HG03280 (cell line): ENCODE data around the gene SLCO2B1.

Experiments used
- ATAC-seq: cut with Tn5 transposase; IDR thresholded peaks from one replicate; pipeline ENCODE4 v1.9.1; 2021; ENCODE audit warnings: mild to moderate bottlenecking, moderate library complexity; ENCODE audit not compliant: unreplicated experiment

Gene SLCO2B1

DNA sequence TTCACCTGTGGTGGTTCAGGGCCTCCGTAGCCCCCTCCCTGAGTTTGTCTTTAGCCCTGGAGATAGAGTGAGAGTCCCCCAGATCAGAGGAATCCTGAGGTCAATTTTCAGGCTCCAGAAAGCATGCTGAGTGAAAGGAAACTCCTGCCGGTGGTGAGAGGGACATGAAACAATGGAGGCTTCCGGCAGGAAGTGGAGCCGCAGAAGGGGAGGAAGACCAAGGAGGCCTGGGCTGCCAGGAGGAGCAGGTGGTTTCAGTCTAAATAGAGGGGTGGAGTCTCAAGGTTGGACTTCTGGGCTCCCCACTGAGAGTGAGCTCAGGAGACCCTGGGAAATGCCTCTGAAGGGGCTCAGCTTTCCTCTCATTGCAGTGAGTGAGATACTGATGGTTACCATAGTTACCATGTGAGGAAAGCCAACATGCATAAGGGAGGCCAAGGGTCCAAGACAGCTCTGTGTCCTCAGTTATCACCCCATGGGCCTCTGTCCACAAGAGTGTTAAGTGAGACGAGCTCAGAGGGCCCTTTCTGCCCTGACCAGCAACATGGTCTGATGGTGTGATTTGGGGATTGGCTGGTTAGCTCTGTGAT lies 10.7 kb downstream of the SLCO2B1 start:
- ATAC-seq: no peak

DNA sequence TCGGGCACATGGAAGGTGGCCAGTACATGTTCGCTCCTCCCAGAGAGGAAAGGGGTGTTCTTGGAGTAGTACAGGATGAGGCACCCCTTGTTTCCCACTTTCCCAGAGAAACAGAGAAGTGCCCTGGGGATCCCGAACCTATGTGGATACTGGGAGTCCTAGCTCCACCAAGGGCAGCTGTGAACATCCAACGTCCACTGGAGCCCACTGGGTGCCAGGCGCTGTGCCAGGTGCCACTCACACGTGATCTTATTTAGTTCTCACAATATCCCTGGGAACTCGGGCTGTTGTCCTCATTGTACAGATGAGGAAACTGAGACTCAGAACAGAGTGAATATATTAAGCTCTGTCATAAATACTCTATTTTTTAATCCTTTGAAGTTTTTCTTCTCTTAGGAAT lies 12.0 kb downstream of the SLCO2B1 start:
- ATAC-seq: no peak

DNA sequence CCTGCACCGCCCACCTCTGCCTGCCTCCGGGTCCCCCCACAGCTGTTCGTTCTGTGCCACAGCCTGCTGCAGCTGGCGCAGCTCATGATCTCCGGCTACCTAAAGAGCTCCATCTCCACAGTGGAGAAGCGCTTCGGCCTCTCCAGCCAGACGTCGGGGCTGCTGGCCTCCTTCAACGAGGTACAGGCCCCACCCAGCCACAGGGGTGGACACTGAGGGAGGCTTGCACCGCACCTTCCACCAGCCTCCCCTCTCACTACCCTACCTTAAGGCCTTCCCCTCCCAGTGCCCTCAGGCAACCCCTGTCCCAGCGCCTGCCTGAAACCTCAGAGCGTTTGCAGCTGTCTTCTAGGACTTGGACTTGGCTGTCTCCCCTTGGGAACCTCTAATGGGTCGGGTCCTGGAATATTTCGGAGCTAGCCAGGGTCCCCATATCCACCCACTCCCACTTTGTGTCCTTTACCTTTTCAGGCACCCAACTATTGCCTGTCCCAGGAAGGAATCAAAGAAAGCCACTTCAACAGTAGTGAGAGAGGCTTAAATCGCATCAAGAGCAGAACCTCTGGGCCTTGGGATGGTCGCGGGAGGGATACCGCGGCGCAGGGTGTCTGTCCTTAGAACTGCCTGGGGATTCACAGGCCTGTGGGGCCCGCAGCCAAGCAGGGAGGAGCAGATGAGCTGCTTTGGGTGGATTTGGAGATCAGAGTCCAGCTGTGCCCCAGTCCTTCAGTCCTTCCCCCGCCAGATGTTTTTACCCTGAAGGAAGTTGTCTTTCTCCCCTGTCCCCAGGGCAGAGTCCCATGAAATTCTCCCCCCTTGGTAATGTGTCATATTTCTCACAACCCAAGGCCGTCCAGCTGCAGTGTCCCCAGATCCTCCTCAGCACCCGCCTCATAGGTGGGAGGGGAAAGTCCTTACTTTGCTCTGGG lies 13.3 kb downstream of the SLCO2B1 start:
- no peak for ATAC-seq

DNA sequence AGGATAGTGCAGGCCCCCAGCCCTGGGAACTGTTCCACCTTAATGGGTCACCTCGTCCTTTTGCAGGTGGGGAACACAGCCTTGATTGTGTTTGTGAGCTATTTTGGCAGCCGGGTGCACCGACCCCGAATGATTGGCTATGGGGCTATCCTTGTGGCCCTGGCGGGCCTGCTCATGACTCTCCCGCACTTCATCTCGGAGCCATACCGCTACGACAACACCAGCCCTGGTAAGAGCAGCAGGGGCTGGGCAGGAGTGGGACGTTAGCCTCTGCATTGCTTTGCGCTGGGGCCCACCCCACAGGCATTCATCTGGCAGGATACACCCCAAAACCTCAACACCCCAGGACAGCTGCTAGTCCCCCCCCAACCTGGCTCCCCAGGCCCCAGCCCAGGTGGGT lies 14.8 kb downstream of the SLCO2B1 start:
- ATAC-seq: no peak

DNA sequence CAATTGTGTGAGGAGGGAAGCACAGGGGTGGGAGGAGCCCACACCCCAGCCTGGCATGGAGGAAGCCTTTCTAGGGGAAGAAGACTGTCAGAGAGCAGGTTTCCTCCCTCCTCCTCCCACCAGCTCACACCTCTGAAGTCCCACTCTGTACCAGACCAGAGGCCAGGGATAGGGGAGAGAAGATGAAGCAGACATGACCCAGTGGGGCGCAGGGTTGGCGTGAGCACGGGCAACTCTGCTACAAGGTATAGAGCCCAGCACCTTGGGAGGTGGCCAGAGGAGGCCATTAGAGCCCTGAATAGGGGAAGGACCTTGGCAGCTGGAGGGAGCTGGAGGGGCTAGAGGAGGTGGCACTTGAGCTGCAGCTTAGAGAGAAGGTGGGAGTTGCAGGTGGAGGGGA lies 15.9 kb downstream of the SLCO2B1 start:
- ATAC-seq: no peak

DNA sequence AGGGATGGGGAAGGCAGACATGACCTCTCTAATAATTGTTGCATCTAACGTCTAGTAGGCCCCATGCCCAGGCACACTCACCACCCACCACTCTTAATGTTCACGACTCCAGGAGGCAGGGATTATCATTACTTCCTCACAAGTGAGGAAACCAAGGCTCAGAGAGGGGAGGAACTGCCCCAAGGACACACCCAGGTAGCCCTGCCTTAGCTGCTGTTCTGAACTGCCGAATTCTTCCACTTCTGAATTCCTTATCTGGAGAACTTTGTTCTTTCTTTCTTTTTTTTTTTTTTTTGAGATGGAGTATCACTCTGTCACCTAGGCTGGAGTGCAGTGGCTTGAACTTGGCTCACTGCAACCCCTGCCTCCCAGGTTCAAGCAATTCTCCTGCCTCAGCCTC lies 16.7 kb downstream of the SLCO2B1 start:
- no peak for ATAC-seq

DNA sequence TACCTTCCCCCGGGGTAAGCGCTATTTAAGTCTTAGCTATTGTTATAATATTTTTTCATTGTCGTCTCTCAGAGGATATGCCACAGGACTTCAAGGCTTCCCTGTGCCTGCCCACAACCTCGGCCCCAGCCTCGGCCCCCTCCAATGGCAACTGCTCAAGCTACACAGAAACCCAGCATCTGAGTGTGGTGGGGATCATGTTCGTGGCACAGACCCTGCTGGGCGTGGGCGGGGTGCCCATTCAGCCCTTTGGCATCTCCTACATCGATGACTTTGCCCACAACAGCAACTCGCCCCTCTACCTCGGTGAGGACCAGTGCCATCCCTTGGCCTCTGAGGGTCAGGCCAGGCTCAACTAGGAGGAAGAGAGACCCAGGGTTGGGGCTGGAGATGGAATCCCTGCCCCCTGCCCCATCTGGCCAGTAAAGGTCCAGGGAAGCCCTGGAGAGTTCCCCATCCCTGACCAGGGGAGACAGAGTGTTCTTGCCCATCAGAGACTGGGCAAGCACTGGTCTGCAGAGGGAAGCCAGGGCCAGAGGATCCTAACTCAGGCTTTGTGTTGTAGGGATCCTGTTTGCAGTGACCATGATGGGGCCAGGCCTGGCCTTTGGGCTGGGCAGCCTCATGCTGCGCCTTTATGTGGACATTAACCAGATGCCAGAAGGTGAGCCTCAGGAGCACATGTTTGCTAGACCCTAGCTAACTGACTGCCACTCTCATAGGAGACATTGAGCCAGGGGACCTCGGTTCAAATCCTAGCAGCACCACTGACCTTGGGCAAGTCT lies 18.4 kb downstream of the SLCO2B1 start:
- no peak for ATAC-seq

DNA sequence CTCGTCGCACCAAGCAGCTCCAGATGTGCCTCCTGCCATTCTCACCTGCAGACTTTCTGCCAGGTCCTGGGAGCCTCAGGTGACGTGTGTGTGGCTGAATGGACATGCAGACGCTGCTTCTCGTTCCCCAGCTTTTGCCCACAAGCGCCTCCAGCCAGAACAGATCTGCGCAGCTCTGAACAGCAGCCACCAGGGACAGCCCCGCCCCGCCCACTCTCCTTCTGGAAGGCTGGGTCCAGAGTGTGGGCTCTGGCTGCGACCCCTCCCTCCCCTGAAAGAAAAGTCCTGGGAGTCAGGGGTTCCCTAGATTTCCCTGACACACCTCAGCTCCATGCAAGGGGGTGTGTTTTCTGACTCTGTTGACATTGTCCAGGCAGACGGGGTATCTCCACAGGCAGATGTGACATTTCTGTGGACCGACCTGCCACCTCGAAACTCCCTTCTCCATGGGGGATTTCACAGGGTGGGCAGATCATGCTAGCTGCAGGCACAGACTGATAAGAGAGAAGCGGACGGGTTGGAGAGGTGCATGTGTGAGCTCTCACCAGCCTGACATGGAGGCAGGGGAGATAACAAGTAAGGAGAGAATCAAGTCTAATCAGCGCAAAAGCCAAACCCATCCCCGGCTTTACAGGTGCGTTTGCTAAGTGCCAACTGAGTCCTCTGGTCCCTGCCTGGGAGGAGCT lies 19.8 kb downstream of the SLCO2B1 start:
- no peak for ATAC-seq

DNA sequence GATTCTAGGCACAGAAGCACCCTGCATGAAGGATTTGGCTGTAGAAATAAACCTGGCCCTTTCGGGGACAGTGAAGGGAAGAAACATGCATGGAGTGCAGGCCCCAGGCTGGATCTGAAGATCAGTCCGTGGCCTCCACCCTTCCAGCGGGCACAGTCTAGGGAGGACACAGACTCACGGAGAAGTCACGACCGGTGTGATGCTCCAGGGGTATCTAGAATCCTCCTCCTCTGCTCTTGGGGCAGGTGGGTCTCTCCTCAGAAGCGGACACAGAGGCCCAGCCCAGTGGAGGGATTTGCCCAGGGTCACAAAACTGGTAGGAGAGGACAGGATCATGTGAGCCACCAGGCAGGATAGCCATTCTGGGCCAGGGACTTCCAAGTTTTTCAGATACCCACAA lies 22.4 kb downstream of the SLCO2B1 start:
- ATAC-seq: no peak

DNA sequence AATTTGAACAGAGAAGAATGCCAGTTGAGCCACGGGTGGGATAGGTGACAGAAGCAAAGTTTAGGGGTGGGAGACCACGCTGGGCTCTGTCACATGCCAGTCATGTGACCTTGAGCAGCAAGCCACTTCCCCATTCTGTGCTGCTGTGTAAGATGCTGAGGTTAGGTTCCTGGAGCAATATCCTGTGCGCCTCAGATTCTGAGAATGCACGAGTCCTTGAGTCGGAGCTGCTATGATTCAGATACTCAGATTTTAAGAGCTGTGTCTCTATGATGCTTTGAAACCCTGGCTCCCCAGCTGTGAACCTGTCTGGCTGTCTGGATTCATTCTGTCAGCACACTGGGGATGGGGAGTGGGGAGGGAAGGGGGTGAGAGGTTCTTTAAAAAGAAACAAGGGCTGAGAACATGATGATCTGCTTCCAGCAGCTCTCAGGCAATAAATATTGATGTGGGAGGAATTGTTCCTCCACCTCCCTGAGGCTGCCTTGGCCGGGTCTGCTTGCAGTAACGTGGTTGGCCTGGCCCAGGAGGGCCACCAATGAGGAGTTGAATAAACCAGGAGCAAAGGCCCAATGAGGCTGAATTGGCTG lies 24.0 kb downstream of the SLCO2B1 start:
- ATAC-seq: no peak

DNA sequence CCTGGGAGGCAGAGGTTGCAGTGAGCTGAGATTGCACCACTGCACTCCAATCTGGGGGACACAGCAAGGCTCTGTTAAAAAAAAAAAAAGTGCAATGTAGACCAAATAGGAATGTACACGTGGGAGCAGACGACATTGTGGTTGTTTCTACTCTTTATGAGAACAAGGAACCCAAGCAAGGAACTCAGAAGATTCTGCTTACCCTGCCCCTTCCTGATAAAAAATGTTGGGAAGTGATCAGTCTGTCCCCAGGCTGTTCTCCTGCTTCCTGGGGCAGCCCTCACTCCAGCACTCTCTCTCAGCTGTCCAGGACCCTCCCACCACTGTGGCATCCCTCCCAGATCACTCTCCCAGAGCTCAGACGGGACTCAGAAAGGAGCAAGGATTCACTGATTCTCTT lies 31.8 kb downstream of the SLCO2B1 start:
- ATAC-seq: no peak

DNA sequence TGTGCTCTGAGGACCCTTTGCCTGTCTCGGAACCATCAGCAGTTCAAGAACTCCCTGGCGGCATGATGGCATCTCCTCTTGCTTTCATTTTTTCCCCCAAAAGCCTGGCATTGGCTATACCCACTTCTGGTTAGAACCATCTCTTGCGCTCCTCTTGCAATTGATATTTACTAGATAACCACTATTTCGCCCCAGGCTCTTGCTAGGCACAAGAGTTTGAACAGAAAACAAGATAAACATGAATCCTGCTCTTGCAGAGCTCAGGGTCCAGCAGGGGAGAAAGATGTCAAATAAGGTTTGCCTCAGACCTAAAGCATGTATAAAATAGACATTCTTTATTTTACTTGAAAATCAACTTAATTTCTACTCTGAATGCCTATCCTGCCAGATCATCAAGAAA lies 33.1 kb downstream of the SLCO2B1 start:
- ATAC-seq: no peak

DNA sequence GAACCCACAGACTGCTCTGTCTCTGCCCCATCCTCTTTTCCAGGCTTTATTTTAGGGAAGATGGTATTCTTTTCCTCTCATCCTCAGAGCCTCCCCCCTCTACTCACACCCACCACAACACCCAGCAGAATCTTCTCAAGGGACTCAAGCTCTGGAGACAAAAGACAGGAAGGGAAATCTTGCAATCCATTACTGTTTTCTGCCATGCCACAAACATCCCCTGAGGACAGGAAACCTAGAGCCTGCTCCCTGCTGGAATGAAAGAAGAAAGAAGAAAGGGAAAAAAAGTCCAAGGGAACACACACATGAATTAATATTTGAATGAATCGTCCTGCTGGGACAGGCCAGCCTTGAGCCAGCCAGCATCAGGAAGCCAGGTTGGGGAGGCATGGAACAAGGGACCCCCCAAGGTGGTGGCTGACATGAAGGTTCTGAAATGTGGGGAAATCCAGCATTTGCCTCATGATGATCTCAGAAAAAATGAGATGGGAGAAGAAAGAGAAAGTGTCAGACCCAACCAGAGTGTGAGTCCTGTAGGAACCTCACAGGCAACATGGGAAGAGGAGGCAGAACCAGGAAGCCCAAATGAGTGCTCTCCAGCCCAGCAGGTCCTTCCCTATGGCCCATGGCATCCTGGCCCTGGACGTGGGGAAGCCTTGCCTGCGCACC lies 34.0 kb downstream of the SLCO2B1 start:
- no peak for ATAC-seq

DNA sequence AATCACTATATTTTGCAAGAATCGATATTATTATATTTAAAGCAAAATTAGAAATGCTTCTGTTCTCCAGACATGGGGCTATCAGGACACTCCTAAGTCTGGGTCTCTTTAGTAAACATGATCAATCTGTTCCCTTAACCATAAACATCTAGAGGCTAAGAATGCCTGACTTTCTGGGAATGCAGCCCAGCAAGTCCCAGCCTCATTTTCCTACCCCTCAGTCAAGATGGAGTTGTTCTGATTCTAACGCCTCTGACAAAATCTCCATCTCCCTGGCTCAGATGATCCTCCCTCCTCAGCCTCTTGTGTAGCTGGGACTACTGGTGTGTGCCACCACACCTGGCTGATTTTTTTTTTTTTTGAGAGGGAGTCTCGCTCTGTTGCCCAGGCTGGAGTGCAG lies 35.0 kb downstream of the SLCO2B1 start:
- no peak for ATAC-seq

DNA sequence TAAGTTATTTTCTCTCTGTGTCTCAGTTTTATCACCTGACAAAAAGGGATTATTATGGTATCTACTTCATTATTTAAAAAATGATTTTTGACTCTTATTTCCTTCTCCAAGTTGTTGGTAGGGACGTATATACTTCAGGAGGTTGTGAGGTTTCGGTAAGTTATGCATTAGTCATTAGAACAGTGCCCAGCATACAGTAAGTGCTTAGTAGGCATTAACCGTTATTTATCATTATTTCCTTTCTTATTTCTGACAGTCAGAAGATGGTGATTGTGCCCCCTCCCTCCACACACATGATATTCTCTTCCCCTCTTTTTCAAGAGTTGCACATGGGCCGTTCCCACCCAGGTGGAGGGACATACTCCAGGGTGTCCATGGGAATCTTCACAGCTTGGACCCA lies 36.1 kb downstream of the SLCO2B1 start:
- ATAC-seq: no peak

DNA sequence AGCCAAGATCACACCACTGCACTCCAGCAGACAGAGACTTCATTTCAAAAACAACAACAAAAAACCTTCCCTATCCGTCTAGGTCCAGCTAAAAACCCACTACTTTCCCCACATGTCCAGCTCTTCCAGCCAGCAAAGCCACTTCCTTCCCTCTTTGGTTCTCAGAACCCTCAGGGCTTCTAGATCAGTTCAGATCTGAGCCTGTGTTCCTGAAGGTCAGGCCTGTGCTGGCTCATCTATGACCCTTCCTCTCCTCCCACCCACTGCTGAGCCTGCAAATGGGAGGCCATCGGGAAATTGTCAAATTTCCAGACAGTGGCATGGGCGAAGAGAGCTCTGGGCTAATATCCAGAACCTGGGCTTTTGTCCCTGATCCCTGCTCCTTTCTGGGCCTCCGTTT lies 37.8 kb downstream of the SLCO2B1 start:
- ATAC-seq: no peak

DNA sequence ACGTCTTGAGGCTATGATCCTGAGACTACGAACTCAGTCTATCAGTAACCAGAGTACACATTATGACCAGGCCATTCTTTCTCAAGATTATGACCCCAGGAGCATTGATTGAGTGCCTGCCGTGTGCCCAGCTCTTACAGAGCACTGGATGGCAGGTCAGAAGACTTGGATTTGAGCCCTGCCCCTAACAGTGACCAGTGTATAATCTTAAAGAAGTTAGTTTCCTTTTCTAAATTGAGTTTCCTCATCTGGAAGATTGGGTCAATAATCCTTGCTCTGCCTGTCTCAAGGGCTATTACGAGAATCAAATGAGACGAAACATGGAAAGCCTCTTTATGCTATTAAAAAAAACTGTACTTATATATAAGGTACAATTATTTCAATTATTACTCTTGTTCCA lies 38.2 kb downstream of the SLCO2B1 start:
- no peak for ATAC-seq

DNA sequence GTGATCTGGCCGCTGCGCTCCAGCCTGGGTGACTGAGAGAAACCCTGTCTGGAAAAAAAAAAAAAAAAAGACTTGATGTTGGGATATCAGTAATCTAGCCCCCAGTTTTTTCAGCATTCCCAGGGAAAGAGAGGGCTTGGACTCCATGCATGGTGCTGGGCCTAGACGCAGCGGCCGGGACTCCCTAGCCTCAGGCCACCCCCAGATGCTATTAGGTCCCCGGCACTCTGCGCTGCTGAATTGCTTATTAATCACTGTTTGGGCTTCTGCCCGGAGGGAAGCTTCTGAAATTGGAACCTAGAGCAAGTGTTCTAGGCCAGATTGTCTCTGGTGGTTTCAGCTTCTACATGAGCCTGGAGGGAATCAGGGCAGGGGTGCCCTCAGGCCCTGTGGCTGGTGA lies 39.0 kb downstream of the SLCO2B1 start:
- ATAC-seq: no peak

DNA sequence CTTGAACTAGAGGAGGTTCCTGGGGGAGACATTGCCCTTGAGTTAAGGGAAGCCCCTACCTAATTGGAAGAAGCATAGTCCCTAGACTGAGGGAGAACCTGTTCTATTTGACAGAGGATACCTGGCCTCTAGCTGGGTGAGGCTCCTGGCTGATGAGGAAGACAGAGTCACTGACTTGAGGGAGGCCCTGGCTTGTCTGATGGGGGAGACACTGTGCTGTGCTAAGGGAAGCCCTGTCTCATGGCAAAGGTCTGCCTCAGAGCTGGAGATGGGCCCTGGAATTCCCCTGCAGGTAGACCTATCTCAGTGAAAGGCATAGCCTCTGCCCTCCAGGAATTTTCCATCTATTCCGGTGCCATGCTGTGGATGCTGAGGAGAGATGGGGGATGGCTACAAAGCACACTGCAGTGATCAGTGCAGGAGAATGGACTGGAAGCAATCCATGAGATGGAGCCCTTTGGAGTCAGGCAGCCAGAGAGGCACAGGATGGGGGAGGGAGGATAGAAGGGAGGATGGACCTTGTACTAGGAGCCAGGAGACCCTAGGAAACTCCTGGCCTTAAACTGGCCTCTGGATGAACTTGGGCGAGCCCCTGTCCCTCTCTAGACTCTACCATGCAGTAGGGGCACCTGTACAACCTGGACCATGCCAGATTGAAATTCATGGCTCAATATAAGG lies 39.9 kb downstream of the SLCO2B1 start:
- no peak for ATAC-seq

DNA sequence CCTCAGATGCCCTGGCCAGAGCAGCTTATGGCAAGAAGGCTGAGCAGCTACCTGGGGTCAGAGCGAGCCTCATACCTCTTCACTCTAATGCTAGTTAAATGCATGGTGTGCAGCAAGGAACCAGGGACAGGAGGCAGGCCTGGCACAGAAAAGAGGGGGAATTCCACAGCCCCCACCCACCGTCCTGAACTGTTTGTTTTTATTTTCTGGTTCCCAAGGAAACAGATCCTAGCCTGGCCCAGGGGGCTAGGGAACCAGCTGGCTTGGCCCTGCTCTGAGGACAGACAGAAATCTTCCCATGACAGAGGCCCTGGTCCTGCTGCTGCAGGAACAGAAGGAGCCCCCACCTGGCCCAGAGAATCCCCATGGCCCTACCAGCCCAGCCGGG lies 40.4 kb downstream of the SLCO2B1 start:
- no peak for ATAC-seq
